Parathyroid adenoma (tissue), 2 donors: ENCODE data around the gene TEX48.

Experiments used
- H2AFZ ChIP-seq: fragments of 300-600 bp; sonication (generic); one replicate; pipeline ENCODE4 v1.7.0; 2017; ENCODE audit warnings: antibody characterized with exemption, mild to moderate bottlenecking
- H3K27ac ChIP-seq: fragments of 300-600 bp; sonication (generic); one replicate; pipeline ENCODE4 v1.7.0; 2017
- H3K27me3 ChIP-seq: fragments of 300-600 bp; sonication (generic); one replicate; pipeline ENCODE4 v1.7.0; 2017; ENCODE audit warnings: low read length; ENCODE audit not compliant: control insufficient read depth, insufficient read depth
- H3K36me3 ChIP-seq: fragments of 300-600 bp; sonication (generic); one replicate; pipeline ENCODE4 v1.7.0; 2017; ENCODE audit warnings: low read length; ENCODE audit not compliant: control insufficient read depth, insufficient read depth
- H3K4me1 ChIP-seq: fragments of 300-600 bp; sonication (generic); one replicate; pipeline ENCODE4 v1.7.0; 2017; ENCODE audit warnings: control low read depth
- H3K4me2 ChIP-seq: fragments of 300-600 bp; sonication (generic); one replicate; pipeline ENCODE4 v1.7.0; 2017; ENCODE audit warnings: low read length
- H3K4me3 ChIP-seq: fragments of 300-600 bp; sonication (generic); one replicate; pipeline ENCODE4 v1.7.0; 2017; ENCODE audit warnings: low read depth, low read length
- H3K79me2 ChIP-seq: fragments of 300-600 bp; sonication (generic); one replicate; pipeline ENCODE4 v1.7.0; 2017; ENCODE audit warnings: control low read depth
- H3K9ac ChIP-seq: fragments of 300-600 bp; sonication (generic); one replicate; pipeline ENCODE4 v1.7.0; 2017; ENCODE audit warnings: mild to moderate bottlenecking
- H3K9me3 ChIP-seq: fragments of 300-600 bp; sonication (generic); one replicate; pipeline ENCODE4 v1.7.0; 2017; ENCODE audit warnings: low read length; ENCODE audit not compliant: control insufficient read depth
- CTCF ChIP-seq: fragments of 300-600 bp; sonication (generic); IDR thresholded peaks from one replicate; pipeline ENCODE4 v1.7.0; 2017; ENCODE audit warnings: antibody characterized with exemption, mild to moderate bottlenecking
- donor health status: primary hyperparathyroidism.

Gene TEX48

GRCh38 chr9:114674798-114675540, 7.0 kb downstream of the TEX48 start:
- Histone ChIP-seq H3K27ac (no peak overlapping the region), H3K36me3 (no peaks in the 10 kb centered on the region), H3K4me3 (no peak overlapping the region), H2AFZ (no peak overlapping the region), H3K4me2 (no peak overlapping the region), H3K4me1 (no peaks in the 10 kb centered on the region), H3K27me3 (no peaks in the 10 kb centered on the region), H3K9me3 (no peaks in the 10 kb centered on the region), H3K79me2 (no peaks in the 10 kb centered on the region), H3K9ac (no peak overlapping the region)
- no peak for TF ChIP-seq CTCF

GRCh38 chr9:114674076-114674797, 7.8 kb downstream of the TEX48 start:
- Histone ChIP-seq H3K4me3 (no peak overlapping the region), H3K4me2 (no peak overlapping the region)
- no peak for TF ChIP-seq CTCF

GRCh38 chr9:114671605-114672004, 10.4 kb downstream of the TEX48 start:
- Histone ChIP-seq H3K9me3 (no peaks in the 10 kb centered on the region), H3K4me2 (no peak overlapping the region), H2AFZ (no peak overlapping the region), H3K36me3 (no peaks in the 10 kb centered on the region), H3K79me2 (no peaks in the 10 kb centered on the region), H3K27ac (no peak overlapping the region), H3K4me1 (no peaks in the 10 kb centered on the region), H3K4me3 (no peak overlapping the region), H3K9ac (no peak overlapping the region), H3K27me3 (no peaks in the 10 kb centered on the region)
- TF ChIP-seq CTCF = no peak

More at GRCh38 chr9:114674076-114674797, 7.8 kb downstream of the TEX48 start:
- Histone ChIP-seq H3K79me2 (no peaks in the 10 kb centered on the region), H3K4me1 (no peaks in the 10 kb centered on the region), H3K27ac (no peak overlapping the region), H3K27me3 (no peaks in the 10 kb centered on the region), H3K36me3 (no peaks in the 10 kb centered on the region), H3K9me3 (no peaks in the 10 kb centered on the region), H3K9ac (no peak overlapping the region), H2AFZ (no peak overlapping the region)

- Histone ChIP-seq H2AFZ (no peak overlapping the region), H3K36me3 (no peaks in the 10 kb centered on the region), H3K4me3 (no peak overlapping the region), H3K27me3 (no peaks in the 10 kb centered on the region), H3K27ac (no peak overlapping the region), H3K4me1 (no peaks in the 10 kb centered on the region), H3K9me3 (no peaks in the 10 kb centered on the region), H3K79me2 (no peaks in the 10 kb centered on the region), H3K4me2 (no peak overlapping the region), H3K9ac (no peak overlapping the region)
- no peak for TF ChIP-seq CTCF
Measured at GRCh38 chr9:114669961-114670360, 12.0 kb downstream of the TEX48 start.
